Lower leg skin (tissue), 3 donors: ENCODE data around the gene BSG.

Source experiments
- CTCF ChIP-seq, 3 donors: fragments of 450-650 bp; IDR thresholded peaks; one replicate each; pipeline ENCODE4 v1.5.1; 2016; ENCODE audit warnings: antibody characterized with exemption in 3 of 3, mild to moderate bottlenecking in 3 of 3, moderate library complexity in 2 of 3
- POLR2A ChIP-seq, 2 donors: fragments of 450-650 bp; IDR thresholded peaks; one replicate each; pipeline ENCODE4 v1.6.1; 2016 to 2017; ENCODE audit warnings: antibody characterized with exemption in 2 of 2, mild to moderate bottlenecking in 1 of 2, moderate library complexity in 1 of 2

- TF ChIP-seq CTCF (IDR thresholded peaks at IDR 0.05) (no peak), POLR2A (IDR thresholded peaks at IDR 0.05) (no peak)
These were observed 23.2 kb upstream of the BSG start for GRCh38 chr19:548886-549830.
